HG02973 (cell line): ENCODE measurements around the gene ARHGAP9.
"Not testable (repeated sequence)": the region's sequence is repeated elsewhere in the genome, so short reads cannot be mapped to it uniquely, and the experiment has no call there.

Source experiments
- ATAC-seq: cut with Tn5 transposase; IDR thresholded peaks from one replicate; pipeline ENCODE4 v1.9.1; 2021; ENCODE audit warnings: moderate library complexity; ENCODE audit not compliant: unreplicated experiment

The ARHGAP9 gene

DNA sequence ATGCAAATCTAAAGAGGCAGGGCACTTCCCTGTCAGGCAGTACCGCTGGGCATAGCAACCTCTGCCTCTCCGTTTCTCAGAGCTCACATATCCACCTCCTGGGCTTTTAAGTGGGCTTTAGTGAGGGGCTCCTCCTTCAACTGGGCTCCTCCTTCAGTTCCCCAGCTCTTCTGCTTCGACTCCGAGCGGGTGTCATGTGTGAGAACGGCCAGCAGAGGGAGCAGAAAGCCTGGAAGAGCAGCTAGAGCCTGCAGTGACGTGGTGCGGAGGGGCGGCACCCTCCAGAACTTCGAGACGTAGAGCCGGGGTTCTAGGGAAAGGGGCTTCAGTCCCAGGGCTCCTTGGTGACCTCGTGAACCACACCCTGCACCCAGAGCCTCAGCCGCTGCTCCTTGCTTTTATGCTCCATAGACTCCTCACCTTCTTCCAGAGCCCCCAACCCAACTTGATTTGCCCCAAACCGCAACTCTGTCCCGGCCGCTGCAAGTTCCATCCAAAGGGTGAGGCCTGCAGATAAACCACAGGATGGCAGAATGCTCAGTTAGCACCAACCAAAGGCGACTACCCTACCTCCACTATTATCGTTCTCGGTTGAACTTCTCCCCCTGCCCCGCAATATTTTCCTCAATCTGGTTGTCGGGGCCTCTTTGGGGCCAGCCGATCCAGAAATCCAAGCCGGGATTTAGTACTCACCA lies 20.5 kb downstream of the ARHGAP9 start:
- ATAC-seq = peak; percentile 55

DNA sequence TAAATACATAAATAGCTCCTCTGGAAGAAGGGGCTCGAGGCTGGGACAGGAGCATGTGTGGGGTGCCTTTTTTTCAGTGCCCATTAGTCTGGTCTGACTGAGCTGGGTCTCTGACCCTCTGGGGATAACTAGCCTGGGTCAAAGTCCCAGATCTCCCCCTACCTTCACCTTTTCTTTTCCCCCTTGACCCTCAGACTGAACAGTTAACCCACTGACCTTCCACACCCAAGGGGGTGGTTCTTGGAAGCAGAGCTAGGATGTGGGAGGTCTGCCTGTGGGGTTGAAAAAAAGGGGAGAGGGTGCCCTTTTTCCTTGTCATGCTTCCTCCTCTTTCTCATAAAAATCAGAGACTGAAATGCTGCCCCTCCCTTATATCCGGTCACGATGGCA lies 21.0 kb downstream of the ARHGAP9 start:
- ATAC-seq = no peak

DNA sequence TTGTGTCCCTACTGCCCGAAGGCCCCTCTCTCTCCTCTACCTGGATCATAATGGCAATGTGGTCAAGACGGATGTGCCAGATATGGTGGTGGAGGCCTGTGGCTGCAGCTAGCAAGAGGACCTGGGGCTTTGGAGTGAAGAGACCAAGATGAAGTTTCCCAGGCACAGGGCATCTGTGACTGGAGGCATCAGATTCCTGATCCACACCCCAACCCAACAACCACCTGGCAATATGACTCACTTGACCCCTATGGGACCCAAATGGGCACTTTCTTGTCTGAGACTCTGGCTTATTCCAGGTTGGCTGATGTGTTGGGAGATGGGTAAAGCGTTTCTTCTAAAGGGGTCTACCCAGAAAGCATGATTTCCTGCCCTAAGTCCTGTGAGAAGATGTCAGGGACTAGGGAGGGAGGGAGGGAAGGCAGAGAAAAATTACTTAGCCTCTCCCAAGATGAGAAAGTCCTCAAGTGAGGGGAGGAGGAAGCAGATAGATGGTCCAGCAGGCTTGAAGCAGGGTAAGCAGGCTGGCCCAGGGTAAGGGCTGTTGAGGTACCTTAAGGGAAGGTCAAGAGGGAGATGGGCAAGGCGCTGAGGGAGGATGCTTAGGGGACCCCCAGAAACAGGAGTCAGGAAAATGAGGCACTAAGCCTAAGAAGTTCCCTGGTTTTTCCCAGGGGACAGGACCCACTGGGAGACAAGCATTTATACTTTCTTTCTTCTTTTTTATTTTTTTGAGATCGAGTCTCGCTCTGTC lies 22.8 kb downstream of the ARHGAP9 start:
- no peak for ATAC-seq

- peak; percentile 34 for ATAC-seq
Measured at GRCh38 chr12:57456145-57456700, 23.4 kb downstream of the ARHGAP9 start.

GRCh38 chr12:57455374-57456144 lies 24.1 kb downstream of the ARHGAP9 start:
- no peak for ATAC-seq

DNA sequence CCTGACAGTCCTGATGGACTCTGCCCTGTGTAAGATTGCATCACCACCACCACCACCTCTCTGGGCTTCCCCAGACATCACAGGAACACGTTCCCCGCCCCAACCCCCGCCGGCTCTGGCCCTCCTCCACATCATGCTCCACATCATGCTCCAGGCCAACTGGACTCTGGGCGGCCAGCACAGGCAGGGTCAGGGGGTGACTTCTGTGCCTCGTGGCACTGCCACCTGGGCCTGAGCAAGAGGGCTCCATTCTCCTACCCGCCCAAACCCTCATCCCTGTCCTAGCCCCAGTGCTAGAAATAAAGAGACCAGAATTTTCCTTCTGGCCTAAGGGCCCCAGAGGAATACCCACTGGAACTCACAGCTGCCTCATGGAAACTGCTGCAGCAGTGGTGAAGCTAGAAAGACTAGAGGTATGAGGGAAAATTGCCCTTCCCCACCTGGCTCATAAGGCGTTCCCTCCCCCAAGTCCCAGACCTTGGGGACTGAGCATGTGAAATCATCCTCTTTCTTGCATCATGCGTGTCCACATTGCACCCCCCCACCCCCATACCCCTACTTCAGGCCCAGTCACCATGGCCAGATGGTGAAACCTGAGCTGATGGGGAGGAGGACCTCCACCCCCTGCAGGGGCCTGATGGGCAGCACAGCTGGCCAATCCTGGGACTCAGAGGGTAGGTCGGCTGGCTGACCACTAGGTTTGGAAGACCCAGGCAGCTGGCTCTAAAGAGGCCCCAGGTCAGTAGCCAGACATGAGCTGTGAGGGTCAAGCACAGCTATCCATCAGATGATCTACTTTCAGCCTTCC lies 24.9 kb downstream of the ARHGAP9 start, which contains the start of gene INHBE:
Gene INHBE, plus strand, starts transcription at position 742 of the 808 bp plus-strand sequence. CDS start 230 bp downstream, outside the sequence.
- no peak for ATAC-seq

- no peak for ATAC-seq
Measured at GRCh38 chr12:57454213-57454565, 25.5 kb downstream of the ARHGAP9 start.

GRCh38 chr12:57452937-57453509 lies 26.6 kb downstream of the ARHGAP9 start:
- peak; percentile 42 for ATAC-seq

- no peak for ATAC-seq
Measured at GRCh38 chr12:57452181-57452936, 27.3 kb downstream of the ARHGAP9 start.

DNA sequence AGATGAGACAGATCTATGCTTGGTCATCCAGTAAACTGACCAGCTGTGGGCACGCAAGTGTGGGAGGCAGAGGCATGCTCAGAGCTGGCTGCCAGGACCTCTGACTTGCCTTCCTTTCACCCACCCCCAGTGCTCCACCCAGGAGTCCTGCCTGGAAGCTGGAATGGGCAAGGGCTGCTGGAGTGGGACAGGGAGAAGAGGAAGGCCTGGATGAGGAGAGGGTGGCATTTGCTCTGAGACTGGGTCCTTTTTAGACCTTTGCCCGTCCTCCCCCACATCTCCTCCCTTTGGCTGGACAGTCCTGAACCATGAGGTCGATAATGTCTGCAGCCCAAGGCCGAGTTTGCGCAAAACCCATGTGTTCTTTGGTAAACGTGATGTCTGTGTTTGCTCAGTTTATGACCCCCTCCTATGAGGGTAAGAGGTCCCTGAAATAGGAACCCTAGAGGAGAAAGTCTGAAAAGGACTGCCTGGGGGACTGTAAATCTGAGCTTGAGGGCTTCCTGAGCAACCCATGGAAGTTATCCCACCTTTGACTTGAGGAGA lies 28.4 kb downstream of the ARHGAP9 start:
- ATAC-seq = no peak

DNA sequence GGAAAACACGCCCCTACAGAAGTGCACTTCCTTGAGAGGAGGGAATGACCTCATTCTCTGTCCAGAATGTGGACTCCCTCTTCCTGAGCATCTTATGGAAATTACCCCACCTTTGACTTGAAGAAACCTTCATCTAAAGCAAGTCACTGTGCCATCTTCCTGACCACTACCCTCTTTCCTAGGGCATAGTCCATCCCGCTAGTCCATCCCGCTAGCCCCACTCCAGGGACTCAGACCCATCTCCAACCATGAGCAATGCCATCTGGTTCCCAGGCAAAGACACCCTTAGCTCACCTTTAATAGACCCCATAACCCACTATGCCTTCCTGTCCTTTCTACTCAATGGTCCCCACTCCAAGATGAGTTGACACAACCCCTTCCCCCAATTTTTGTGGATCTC lies 29.6 kb downstream of the ARHGAP9 start:
- ATAC-seq = no peak

- no peak for ATAC-seq
Measured at GRCh38 chr12:57449375-57449774, 30.3 kb downstream of the ARHGAP9 start.

- no peak for ATAC-seq
Measured at GRCh38 chr12:57448669-57449068, 31.0 kb downstream of the ARHGAP9 start.

GRCh38 chr12:57446292-57446960 lies 33.2 kb downstream of the ARHGAP9 start:
- no peak for ATAC-seq

DNA sequence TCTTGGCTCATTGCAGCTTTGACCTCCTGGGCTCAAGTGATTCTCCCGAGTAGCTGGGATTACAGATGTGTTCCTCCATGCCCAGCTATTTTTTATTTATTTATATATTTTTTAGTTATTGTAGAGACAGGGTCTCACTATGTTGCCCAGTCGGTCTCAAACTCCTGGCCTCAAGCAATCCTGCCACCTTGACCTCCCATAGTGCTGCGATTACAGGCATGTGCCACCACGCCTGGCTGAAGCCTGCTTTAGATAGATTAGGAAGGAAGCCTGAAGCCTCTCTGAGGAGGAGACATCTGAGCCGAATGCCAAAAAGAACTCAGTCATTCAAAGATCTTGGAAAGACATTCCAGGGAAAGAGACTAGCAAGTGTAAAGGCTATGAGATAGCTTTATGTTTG lies 34.9 kb downstream of the ARHGAP9 start:
- ATAC-seq = no peak

GRCh38 chr12:57444337-57444736 lies 35.3 kb downstream of the ARHGAP9 start:
- not testable (repeated sequence) for ATAC-seq

GRCh38 chr12:57441846-57442427 lies 37.7 kb downstream of the ARHGAP9 start:
- no peak for ATAC-seq

DNA sequence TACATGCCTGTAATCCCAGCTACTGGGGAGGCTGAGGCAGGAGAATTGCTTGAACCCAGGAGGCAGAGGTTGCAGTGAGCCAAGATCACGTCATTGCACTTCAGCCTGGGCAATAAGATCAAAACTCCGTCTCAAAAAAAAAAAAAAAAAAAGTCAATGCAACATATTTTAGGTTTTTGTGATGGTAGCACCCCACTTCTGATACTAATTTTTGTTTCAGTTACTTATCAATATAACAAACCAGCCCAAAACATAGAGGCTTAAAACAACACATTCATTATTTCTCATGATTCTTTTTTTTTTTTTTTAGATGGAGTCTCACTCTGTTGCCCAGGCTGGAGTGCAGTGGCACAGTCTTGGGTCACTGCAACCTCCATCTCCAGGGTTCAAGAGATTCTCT lies 38.3 kb downstream of the ARHGAP9 start:
- ATAC-seq = not testable (repeated sequence)
